ENCODE measurements around the gene MYO9B.

Gene MYO9B

DNA sequence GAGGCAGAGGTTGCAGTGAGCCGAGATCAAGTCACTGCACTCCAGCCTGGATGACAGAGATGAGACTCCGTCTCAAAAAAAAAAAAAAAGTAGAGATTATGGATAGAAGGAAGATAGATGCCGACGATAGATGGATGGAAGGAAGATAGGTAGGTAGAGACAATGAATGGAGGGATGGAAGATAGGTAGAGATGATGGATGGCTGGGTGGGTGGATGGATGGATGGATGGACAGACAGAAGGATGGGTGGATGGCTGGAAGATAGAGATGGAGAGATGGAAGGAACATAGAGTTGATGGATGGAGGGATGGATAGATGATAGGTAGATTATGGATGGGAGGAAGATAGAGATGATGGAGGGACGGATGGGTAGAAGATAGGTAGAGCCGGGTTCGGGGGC is 121.0 kb downstream of the MYO9B start:
- TF ChIP-seq, protein P1, sequence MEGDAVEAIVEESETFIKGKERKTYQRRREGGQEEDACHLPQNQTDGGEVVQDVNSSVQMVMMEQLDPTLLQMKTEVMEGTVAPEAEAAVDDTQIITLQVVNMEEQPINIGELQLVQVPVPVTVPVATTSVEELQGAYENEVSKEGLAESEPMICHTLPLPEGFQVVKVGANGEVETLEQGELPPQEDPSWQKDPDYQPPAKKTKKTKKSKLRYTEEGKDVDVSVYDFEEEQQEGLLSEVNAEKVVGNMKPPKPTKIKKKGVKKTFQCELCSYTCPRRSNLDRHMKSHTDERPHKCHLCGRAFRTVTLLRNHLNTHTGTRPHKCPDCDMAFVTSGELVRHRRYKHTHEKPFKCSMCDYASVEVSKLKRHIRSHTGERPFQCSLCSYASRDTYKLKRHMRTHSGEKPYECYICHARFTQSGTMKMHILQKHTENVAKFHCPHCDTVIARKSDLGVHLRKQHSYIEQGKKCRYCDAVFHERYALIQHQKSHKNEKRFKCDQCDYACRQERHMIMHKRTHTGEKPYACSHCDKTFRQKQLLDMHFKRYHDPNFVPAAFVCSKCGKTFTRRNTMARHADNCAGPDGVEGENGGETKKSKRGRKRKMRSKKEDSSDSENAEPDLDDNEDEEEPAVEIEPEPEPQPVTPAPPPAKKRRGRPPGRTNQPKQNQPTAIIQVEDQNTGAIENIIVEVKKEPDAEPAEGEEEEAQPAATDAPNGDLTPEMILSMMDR (IDR thresholded peaks at IDR 0.05; ENCODE audit: control insufficient read depth, insufficient read depth, low read depth, low read length, missing control alignments) = no peak
- DNase-seq (ENCODE audit: low read depth) = no peak
- H3K4me3 ChIP-seq (ENCODE audit: control insufficient read depth, low read depth, low read length) = no peak overlapping the region

DNA sequence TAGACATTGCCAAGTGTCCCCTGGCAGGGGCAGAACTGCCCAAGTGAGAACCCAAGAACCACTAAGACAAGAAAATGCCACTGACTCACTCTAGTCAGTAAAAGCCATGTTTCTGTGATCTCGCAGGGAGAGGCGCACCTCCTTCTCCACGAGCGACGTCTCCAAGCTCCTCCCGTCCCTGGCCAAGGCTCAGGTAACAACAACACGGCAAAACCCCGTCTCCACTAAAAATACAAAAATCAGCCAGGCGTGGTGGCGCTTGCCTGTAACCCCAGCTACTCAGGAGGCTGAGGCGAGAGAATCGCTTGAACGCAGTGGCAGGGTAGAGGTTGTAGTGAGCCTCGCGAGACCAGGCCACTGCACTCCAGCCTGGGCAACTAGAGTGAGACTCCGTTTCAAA is 122.1 kb downstream of the MYO9B start:
- TF ChIP-seq, protein P1 (IDR thresholded peaks at IDR 0.05; ENCODE audit: control insufficient read depth, insufficient read depth, low read depth, low read length, missing control alignments) = no peak
- no peak for DNase-seq (ENCODE audit: low read depth)
- no peak overlapping the region for H3K4me3 ChIP-seq (ENCODE audit: control insufficient read depth, low read depth, low read length)

DNA sequence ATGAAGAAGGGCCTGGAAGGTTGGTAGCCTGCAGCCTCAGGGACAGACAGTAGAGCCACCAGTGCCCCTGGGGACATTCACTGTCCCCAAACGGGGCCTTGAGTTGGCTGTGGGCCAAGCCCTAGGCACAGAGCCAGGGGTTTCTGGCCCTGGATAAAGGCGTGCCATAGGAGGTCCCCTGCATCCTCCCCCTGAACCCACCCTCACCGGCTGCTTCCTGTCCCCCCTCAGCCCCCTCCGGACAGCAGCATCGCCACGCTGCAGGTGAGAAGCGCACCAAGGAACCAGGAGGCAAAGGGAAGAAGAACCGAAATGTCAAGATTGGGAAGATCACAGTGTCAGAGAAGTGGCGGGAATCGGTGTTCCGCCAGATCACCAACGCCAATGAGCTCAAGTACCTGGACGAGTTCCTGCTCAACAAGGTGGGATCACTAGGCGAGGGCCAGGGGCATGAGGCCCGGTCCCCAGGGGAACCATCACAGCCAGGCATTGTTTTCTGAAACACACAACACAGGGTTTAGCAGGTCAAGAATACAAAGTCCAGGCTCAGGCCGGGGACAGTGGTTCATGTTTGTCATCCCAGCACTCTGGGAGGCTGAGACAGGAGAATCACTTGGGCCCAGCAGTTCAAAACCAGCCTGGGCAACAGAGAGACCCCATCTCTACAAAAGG is 125.0 kb downstream of the MYO9B start:
- TF ChIP-seq, protein P1 (IDR thresholded peaks at IDR 0.05; ENCODE audit: control insufficient read depth, insufficient read depth, low read depth, low read length, missing control alignments) = no peak
- H3K4me3 ChIP-seq (ENCODE audit: control insufficient read depth, low read depth, low read length) = no peak overlapping the region
- DNase-seq (ENCODE audit: low read depth) = no peak

GRCh38 chr19:17202249-17202648 is 126.7 kb downstream of the MYO9B start:
- no peak for DNase-seq (ENCODE audit: low read depth)
- TF ChIP-seq, protein P1 (IDR thresholded peaks at IDR 0.05; ENCODE audit: control insufficient read depth, insufficient read depth, low read depth, low read length, missing control alignments) = no peak
- no peak overlapping the region for H3K4me3 ChIP-seq (ENCODE audit: control insufficient read depth, low read depth, low read length)

GRCh38 chr19:17202713-17203112 is 127.1 kb downstream of the MYO9B start:
- TF ChIP-seq, protein P1 (IDR thresholded peaks at IDR 0.05; ENCODE audit: control insufficient read depth, insufficient read depth, low read depth, low read length, missing control alignments) = no peak
- no peak for DNase-seq (ENCODE audit: low read depth)
- H3K4me3 ChIP-seq (ENCODE audit: control insufficient read depth, low read depth, low read length) = no peak overlapping the region

GRCh38 chr19:17205237-17206140 is 129.9 kb downstream of the MYO9B start:
- no peak overlapping the region for H3K4me3 ChIP-seq (ENCODE audit: control insufficient read depth, low read depth, low read length)
- TF ChIP-seq, protein P1 (IDR thresholded peaks at IDR 0.05; ENCODE audit: control insufficient read depth, insufficient read depth, low read depth, low read length, missing control alignments) = peak; percentile 70
- no peak for DNase-seq (ENCODE audit: low read depth)
